HG03457 (cell line): ENCODE measurements around the gene GP1BA.

Experiments
- ATAC-seq: cut with Tn5 transposase; IDR thresholded peaks from one replicate; pipeline ENCODE4 v1.9.1; 2021; ENCODE audit warnings: moderate number of reproducible peaks; ENCODE audit not compliant: unreplicated experiment

GP1BA gene

GRCh38 chr17:4937553-4937952, 5.5 kb downstream of the GP1BA start:
- no peak for ATAC-seq

- no peak for ATAC-seq
Observed at GRCh38 chr17:4938069-4938491, 6.0 kb downstream of the GP1BA start.

GRCh38 chr17:4938688-4939545, 6.8 kb downstream of the GP1BA start:
- ATAC-seq: no peak

GRCh38 chr17:4939546-4939795, 7.4 kb downstream of the GP1BA start:
- ATAC-seq: peak; percentile 3

- ATAC-seq: peak; percentile 49
Observed at GRCh38 chr17:4939796-4940554, 7.9 kb downstream of the GP1BA start, which contains the start of the genes RNF167 and SLC25A11. Gene RNF167, plus strand, starts transcription at chr17:4940268. Its CDS starts 642 bp downstream, at chr17:4940910. Gene SLC25A11, minus strand, starts transcription at chr17:4940046. Its CDS starts 136 bp downstream, at chr17:4939910.

GRCh38 chr17:4940555-4941318, 8.7 kb downstream of the GP1BA start:
- peak; percentile 7 for ATAC-seq

GRCh38 chr17:4941319-4941610, 9.2 kb downstream of the GP1BA start:
- no peak for ATAC-seq

- no peak for ATAC-seq
Observed at GRCh38 chr17:4942760-4943508, 10.9 kb downstream of the GP1BA start.

GRCh38 chr17:4944163-4944553, 12.1 kb downstream of the GP1BA start:
- ATAC-seq: no peak

- no peak for ATAC-seq
Observed at GRCh38 chr17:4944554-4945175, 12.6 kb downstream of the GP1BA start.

GRCh38 chr17:4945176-4945943, 13.3 kb downstream of the GP1BA start:
- ATAC-seq: no peak

- ATAC-seq: no peak
Observed at GRCh38 chr17:4945944-4946280, 13.8 kb downstream of the GP1BA start.

GRCh38 chr17:4946312-4946976, 14.4 kb downstream of the GP1BA start:
- no peak for ATAC-seq

- no peak for ATAC-seq
Observed at GRCh38 chr17:4947010-4947410, 14.9 kb downstream of the GP1BA start.

- no peak for ATAC-seq
Observed at GRCh38 chr17:4947411-4948165, 15.5 kb downstream of the GP1BA start.

- no peak for ATAC-seq
Observed at GRCh38 chr17:4948166-4948930, 16.3 kb downstream of the GP1BA start, which contains the start of gene PFN1. Gene PFN1, minus strand, starts transcription at chr17:4948530. Its CDS starts 136 bp downstream, at chr17:4948394.

GRCh38 chr17:4948931-4949320, 16.8 kb downstream of the GP1BA start:
- ATAC-seq: no peak
